GM10248 (cell line): ENCODE results near the gene DTX4.
A peak's percentile ranks its signal among the peaks of the same experiment; 100 is the strongest.
"Not testable (repeated sequence)": the region's sequence is repeated elsewhere in the genome, so short reads cannot be mapped to it uniquely, and the experiment has no call there.

Source experiments
- CTCF ChIA-PET: fragments of 300-600 bp; sonication (Branson Sonifier 250); formaldehyde crosslinking; extraction: SDS; loops from one replicate; lab custom pipeline; 2021; ENCODE audit warnings: antibody characterized with exemption; lab: Yijun Ruan, JAX
- POLR2A ChIA-PET: fragments of 350-650 bp; sonication (Branson Sonifier 250); formaldehyde crosslinking; extraction: SDS; loops from one replicate; lab custom pipeline; 2020; ENCODE audit warnings: antibody characterized with exemption; lab: Yijun Ruan, JAX
- DNase-seq: peaks from one replicate; pipeline ENCODE4 v3.0.0; 2012; ENCODE audit errors: extremely low spot score
- CTCF ChIP-seq: IDR thresholded peaks from 2 replicates; pipeline ENCODE4 v1.5.1; 2012; ENCODE audit warnings: mild to moderate bottlenecking, low read depth; ENCODE audit errors: extremely low read depth, missing control alignments, control extremely low read depth

Gene DTX4

DNA sequence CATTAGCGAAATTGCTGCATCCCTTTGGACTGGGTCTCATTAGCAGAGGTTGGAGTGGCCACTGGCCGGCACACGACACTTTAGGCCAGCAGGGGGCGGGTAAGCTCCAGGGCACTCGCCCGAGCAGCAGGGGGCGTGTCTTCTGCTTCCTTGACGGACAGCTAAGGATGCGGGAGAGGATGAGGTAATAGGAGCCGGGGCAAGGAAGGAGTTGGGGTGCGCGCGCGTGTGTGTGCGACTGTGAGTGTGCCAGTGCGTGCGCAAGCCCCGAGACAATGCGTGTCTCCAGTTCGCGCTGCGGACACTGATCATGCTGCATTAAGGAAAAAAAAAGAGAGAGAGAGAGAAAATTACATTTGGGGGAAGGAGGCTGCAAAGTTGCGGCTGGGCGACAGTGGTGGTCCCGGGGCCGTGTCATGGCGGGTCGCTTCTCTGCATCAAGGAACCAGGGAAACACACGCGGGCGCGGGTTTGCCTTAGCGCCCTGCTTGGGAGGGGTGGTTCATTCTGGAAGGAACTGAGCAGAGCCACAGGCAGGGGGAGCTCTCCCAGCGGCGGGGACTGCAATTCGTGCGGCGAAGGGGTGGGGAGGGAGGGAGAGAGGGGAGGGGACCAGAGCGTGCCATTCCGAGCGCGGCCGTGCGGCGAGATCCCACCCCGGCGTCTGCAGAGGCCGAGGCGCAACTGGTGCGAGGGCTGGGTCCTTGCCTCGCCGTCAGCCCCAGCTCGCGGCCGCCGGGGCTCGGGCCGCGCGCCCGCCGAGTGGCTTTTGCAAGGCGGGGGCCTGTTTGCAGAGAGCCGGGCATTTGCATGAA, at the start of gene DTX4:
TSS of gene DTX4 (plus strand) at position 625 of the 815 bp plus-strand sequence. CDS start 464 bp downstream, outside the sequence.
- TF ChIP-seq CTCF, result peak; percentile 100
- POLR2A ChIA-PET, result interaction anchor here (1.0 to 1.5 kb wide), 2 partner anchors 14 to 26 kb away, joined by 3 to 10 read pairs; no protein-coding TSS in a partner anchor
- CTCF ChIA-PET, result interaction anchor here (0.6 to 26.3 kb wide), 52 partner anchors 8 to 605 kb away, joined by 3 to 962 read pairs (median 5); partner anchors contain the start of genes FAM111A, MPEG1, OR5A1 and OR5A2
- DNase-seq, result peak; percentile 89

DNA sequence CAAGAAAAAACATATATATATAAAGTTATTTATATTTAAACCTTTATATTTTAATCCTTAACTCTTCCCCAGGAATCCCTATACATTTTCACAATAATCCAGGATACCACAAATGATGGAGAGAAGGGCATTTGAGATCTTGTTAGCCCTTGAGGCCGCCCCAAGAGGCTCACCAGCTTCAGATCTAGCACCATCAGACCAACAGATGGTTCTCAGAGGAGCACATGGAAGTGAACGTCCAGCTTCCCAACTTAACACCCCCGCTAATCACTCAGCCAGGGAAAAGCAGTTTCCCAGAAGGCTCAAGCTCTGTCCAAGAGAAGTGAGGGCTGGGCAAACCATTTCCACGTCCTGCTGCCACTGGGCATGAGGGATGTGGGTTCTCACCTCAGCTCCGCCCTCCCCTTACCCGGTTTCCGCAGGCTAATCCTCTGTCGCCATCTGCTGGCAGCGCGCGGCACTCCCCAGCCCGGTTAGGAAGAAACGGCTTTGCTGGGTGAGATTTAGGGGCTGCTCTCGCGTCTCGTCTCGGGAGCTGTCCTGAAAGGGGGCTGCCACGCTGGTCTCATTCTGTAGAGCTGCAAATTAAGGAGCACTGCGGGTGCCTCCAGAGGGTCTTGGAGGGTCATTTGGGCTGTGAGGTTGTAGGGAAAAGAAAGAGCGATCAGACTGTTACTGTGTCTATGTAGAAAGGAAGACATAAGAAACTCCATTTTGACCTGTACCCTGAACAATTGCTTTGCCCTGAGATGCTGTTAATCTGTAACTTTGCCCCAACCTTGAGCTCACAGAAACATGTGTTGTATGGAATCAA, 36.1 kb upstream of the DTX4 start:
- POLR2A ChIA-PET, result interaction anchor here (0.7 kb wide), 1 partner anchor 29 kb away, joined by 4 read pairs; the partner anchor contains the start of gene FAM111B
- peak; percentile 83 for DNase-seq
- CTCF ChIA-PET, result interaction anchor here (0.7 to 2.6 kb wide), 60 partner anchors 9 to 1391 kb away, joined by 3 to 48 read pairs (median 4); partner anchors contain the start of genes DTX4, FAM111B and GLYATL1B
- TF ChIP-seq CTCF, result peak; percentile 100

DNA sequence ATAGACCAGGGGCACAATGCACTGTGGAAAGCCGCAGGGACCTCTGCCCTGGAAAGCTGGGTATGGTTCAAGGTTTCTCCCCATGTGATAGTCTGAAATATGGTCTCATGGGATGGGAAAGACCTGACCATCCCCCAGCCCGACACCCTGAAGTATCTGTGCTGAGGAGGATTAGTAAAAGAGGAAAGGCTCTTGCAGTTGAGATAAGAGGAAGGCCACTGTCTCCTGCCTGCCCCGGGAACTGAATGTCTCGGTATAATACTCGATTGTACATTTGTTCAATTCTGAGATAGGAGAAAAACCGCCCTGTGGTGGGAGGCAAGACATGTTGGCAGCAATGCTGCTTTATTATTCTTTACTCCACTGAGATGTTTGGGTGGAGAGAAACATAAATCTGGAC, 35.4 kb upstream of the DTX4 start:
- POLR2A ChIA-PET, result not testable (repeated sequence)
- CTCF ChIA-PET, result interaction anchor here (1.1 to 2.6 kb wide), 40 partner anchors 9 to 568 kb away, joined by 3 to 48 read pairs (median 5); partner anchors contain the start of genes DTX4, FAM111B and GLYATL1B

DNA sequence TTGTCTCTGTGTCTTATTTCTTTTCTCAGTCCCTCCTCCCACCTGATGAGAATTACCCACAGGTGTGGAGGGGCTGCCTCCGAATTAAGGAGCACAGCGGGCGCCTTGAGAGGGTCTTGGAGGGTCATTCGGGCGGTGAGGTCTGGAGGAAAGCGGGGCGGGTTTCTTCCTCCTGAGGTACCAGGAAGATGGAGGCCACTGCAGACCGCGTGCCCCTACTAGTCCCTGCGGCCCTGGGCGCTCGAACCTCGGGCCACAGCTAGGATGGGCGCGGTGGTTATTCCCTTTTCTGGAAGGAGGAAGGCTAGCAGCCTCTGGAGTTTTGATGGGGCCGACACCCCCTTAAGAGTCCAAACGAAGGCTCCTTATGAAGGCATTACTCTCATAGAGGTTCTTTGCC, 34.7 kb upstream of the DTX4 start:
- no peak for TF ChIP-seq CTCF
- DNase-seq, result no peak
- CTCF ChIA-PET, result interaction anchor here (1.1 to 1.8 kb wide), 3 partner anchors 11 to 79 kb away, joined by 3 to 5 read pairs (median 4); no protein-coding TSS in a partner anchor
- POLR2A ChIA-PET, result no interaction called here

More for the DNA sequence above, 35.4 kb upstream of the DTX4 start:
- not testable (repeated sequence) for DNase-seq

- TF ChIP-seq CTCF, result no peak
- POLR2A ChIA-PET, result no interaction called here
- DNase-seq, result no peak
- CTCF ChIA-PET, result interaction anchor here (1.1 to 1.8 kb wide), 3 partner anchors 20 to 80 kb away, joined by 4 to 5 read pairs (median 4); no protein-coding TSS in a partner anchor
Measured at GRCh38 chr11:59138643-59139042, 33.3 kb upstream of the DTX4 start.

GRCh38 chr11:59141191-59141590, 30.7 kb upstream of the DTX4 start:
- TF ChIP-seq CTCF, result no peak
- DNase-seq, result no peak
- CTCF ChIA-PET, result interaction anchor here (1.2 to 2.2 kb wide), 3 partner anchors 14 to 82 kb away, joined by 3 to 28 read pairs (median 10); no protein-coding TSS in a partner anchor
- POLR2A ChIA-PET, result no interaction called here
